Heart left ventricle (tissue), 16 donors: ENCODE results near the gene AARSD1. TPM values are rescaled to one million over a fixed set of nuclear protein-coding genes. Genes with fewer than 3 reads are reported as not detected.
"Not testable (repeated sequence)": the region's sequence is repeated elsewhere in the genome, so short reads cannot be mapped to it uniquely, and the experiment has no call there.

Experiments used
- ATAC-seq, 4 donors: fragments of 200-7000 bp; cut with Tn5 transposase; one replicate each; pipeline ENCODE4 v1.9.1; 2020 to 2022; ENCODE audit warnings: moderate library complexity in 4 of 4, mild to moderate bottlenecking in 3 of 4, moderate number of reproducible peaks in 1 of 4
- DNase-seq, 5 donors: peaks; one replicate each; pipeline ENCODE4 v3.0.0-alpha.2; 2020
- H3K27ac ChIP-seq, 12 donors: fragments of 200-600 bp; sonication (generic) in 4 of 12; one replicate each; pipeline versions ENCODE4 v1.5.0 to v1.8.0; 2016 to 2022; ENCODE audit warnings: mild to moderate bottlenecking in 2 of 12
- H3K27me3 ChIP-seq, 9 donors: fragments of 200-600 bp; sonication (generic) in 2 of 9; one replicate each; pipeline versions ENCODE4 v1.5.1 to v1.8.0; 2016 to 2022; ENCODE audit warnings: mild to moderate bottlenecking in 3 of 9
- H3K36me3 ChIP-seq, 9 donors: fragments of 200-600 bp; sonication (generic) in 2 of 9; one replicate each; pipeline versions ENCODE4 v1.5.0 to v1.8.0; 2018 to 2022; ENCODE audit warnings: mild to moderate bottlenecking in 2 of 9
- H3K4me1 ChIP-seq, 12 donors: fragments of 200-600 bp; sonication (generic) in 4 of 12; one replicate each; pipeline versions ENCODE4 v1.5.0 to v1.8.0; 2016 to 2022; ENCODE audit warnings: mild to moderate bottlenecking in 3 of 12
- H3K4me3 ChIP-seq, 12 donors: fragments of 200-600 bp; sonication (generic) in 4 of 12; one replicate each; pipeline versions ENCODE4 v1.5.0 to v1.8.0; 2017 to 2022; ENCODE audit warnings: mild to moderate bottlenecking in 9 of 12, moderate library complexity in 4 of 12
- H3K9me3 ChIP-seq, 12 donors: fragments of 200-600 bp; sonication (generic) in 4 of 12; one replicate each; pipeline versions ENCODE4 v1.5.0 to v1.8.0; 2016 to 2022; ENCODE audit warnings: mild to moderate bottlenecking in 1 of 12
- POLR2A ChIP-seq, 2 donors: fragments of 450-650 bp; IDR thresholded peaks; one replicate each; pipeline ENCODE4 v1.6.1; 2017; ENCODE audit warnings: antibody characterized with exemption in 2 of 2, mild to moderate bottlenecking in 2 of 2, moderate library complexity in 2 of 2
- WGBS, 4 donors: extraction: QIAGEN DNeasy Blood & Tissue Kit in 2 of 4; methylation state at CpG; one replicate each; pipeline versions ENCODE4 v1.1.5 to v1.1.7; 2013 to 2018; 5-methylcytosine and 5-hydroxymethylcytosine counted together
- intact Hi-C, 10 donors: fragments of 100-400 bp; cut with DNase I; formaldehyde crosslinking; loops; one replicate each; pipeline versions ENCODE4 v1.11.1 to v1.14.2; 2022
- polyA plus RNA-seq, 2 donors: library from polyadenylated mRNA; stranded (reverse); fragments of 200-250 nt; gene quantifications; one replicate each; pipeline ENCODE4 v1.2.3, GENCODE V29; 2013
- total RNA-seq, 9 donors: library from RNA; depleted of rRNA in 2 of 9; stranded (reverse); fragments of >200 nt in 2 of 9; fragmentation: NEBNext Ultra II Directional in 3 of 9; extraction: Animal tissue kit (Norgen Biotek cat#: 25700) in 3 of 9; gene quantifications; one replicate each; pipeline versions ENCODE4 v1.1.0 to v1.2.4, GENCODE V29; 2016 to 2023
- TF ChIP-seq, protein P1 (sequence below), 12 donors: fragments of 200-600 bp; sonication (generic) in 4 of 12; IDR thresholded peaks; one replicate each; pipeline versions ENCODE4 v1.5.0 to v1.8.0; 2018 to 2022; ENCODE audit warnings: antibody characterized with exemption in 12 of 12, mild to moderate bottlenecking in 5 of 12
- donor health status: ischemic (EF 13 %, LVEDD 7.1; RV severe dilation, severe dysfunction).
- donor health status: healthy with polysubstance abuse.
- donor health status: DM: no; HTN: yes; CAD: no.
- donor health status: DM: no; HTN: no; CAD: no.
- donor health status: ischemic (EF 25% LVEDD 6.9; RV normal size, moderate dysfunction).
- donor health status: ischemic (EF 25% LVEDD 5.7; RV mildly dilated, moderate dysfunction).
- donor health status: healthy.
- donor health status: DM: yes; HTN: yes; CAD: no.
- donor health status: ischemic (EF 35%, LVEDD 5.7; RV mildly dilated, moderate dysfunction).
- donor health status: nonischemic (EF 11% LVEDD 7.7; RV severe dilation, severe dysfunction).
- donor health status: DM: yes; HTN: yes; CAD: no.
- donor health status: PGD.
- donor health status: ischemic (EF 29% LVEDD 5.4; RV normal size, mild dysfunction).
- donor health status: nonischemic (EF 23%, LVEDD 6.1; RV moderate dilation, normal function).

Gene AARSD1
- total and polyA plus RNA-seq, 11 donors: 19.5 to 66.3 (median 27.0) TPM

DNA sequence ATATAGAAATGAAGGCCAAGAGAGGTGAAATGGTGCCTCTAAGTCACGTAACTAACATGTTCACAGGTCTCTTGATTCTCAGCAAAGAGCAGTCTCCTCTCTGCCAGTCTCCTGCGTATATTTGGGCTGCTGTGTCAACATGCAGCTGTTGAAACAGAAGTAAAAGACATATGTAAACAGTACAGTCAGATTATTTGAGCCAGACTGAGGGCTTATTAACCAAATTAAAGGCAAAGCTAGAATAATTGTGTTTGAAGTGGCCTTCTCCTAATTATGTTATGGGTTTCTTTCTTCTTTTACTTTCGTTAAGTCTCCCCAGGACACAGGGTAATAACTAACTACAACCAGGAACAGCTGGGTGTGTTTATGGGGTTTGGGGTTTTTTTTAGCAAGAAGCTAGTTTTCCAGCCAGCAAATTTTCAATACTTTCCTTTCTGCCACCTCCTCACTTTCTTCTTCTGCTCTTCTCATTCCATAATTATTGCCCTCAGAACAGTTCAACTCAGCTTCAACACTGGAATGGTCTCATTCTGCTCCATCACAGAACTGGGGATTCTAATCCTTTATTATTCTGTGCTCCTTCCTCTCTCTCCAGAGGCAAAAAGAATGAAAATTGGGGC, 45.2 kb downstream of the AARSD1 start:
- intact Hi-C loops: no loop called here
- Histone ChIP-seq H3K4me1 (peaks cover 0 to 38% (median 14%) of the 10 kb centered on the region in 12 donors), H3K36me3 (no peaks in the 10 kb centered on the region), H3K9me3 (no peaks in the 10 kb centered on the region), H3K27me3 (no peaks in the 10 kb centered on the region), H3K4me3 (no peak overlapping the region), H3K27ac (no peak overlapping the region)
- DNase-seq (no peak), ATAC-seq (no peak)
- 76 to 84% (median 78%) methylated on average over 3 of the region's 3 CpGs for WGBS, 4 donors
- TF ChIP-seq, protein P1, sequence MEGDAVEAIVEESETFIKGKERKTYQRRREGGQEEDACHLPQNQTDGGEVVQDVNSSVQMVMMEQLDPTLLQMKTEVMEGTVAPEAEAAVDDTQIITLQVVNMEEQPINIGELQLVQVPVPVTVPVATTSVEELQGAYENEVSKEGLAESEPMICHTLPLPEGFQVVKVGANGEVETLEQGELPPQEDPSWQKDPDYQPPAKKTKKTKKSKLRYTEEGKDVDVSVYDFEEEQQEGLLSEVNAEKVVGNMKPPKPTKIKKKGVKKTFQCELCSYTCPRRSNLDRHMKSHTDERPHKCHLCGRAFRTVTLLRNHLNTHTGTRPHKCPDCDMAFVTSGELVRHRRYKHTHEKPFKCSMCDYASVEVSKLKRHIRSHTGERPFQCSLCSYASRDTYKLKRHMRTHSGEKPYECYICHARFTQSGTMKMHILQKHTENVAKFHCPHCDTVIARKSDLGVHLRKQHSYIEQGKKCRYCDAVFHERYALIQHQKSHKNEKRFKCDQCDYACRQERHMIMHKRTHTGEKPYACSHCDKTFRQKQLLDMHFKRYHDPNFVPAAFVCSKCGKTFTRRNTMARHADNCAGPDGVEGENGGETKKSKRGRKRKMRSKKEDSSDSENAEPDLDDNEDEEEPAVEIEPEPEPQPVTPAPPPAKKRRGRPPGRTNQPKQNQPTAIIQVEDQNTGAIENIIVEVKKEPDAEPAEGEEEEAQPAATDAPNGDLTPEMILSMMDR (IDR thresholded peaks at IDR 0.05): no peak

DNA sequence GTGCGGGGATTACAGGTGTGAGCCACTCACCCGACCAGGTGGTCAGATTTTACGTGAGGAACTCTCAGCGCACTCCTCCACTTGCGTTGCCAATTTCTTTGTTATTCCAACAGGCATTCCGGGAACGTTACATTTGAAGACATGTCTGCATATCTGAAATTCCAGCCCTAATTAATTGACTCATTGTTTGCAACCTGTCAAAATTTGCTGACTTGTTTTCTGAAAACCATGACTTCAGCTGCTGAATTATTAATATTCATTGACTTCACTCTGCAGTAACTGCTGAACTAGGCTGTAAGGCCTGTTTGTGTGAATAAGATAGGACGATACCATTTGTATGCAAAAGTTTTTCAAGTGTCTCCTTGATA, 47.0 kb downstream of the AARSD1 start:
- Histone ChIP-seq H3K9me3 (no peaks in the 10 kb centered on the region), H3K27ac (no peak overlapping the region), H3K36me3 (no peaks in the 10 kb centered on the region), H3K4me1 (peaks cover 0 to 23% (median 5%) of the 10 kb centered on the region in 12 donors), H3K27me3 (no peaks in the 10 kb centered on the region), H3K4me3 (no peak overlapping the region)
- no peak for ATAC-seq
- intact Hi-C loops: no loop called here
- TF ChIP-seq, protein P1 (IDR thresholded peaks at IDR 0.05): no peak
- no peak for TF ChIP-seq POLR2A (IDR thresholded peaks at IDR 0.05)
- WGBS, 4 donors: 74 to 83% (median 76%) methylated on average over 8 of the region's 8 CpGs
- DNase-seq: no peak

DNA sequence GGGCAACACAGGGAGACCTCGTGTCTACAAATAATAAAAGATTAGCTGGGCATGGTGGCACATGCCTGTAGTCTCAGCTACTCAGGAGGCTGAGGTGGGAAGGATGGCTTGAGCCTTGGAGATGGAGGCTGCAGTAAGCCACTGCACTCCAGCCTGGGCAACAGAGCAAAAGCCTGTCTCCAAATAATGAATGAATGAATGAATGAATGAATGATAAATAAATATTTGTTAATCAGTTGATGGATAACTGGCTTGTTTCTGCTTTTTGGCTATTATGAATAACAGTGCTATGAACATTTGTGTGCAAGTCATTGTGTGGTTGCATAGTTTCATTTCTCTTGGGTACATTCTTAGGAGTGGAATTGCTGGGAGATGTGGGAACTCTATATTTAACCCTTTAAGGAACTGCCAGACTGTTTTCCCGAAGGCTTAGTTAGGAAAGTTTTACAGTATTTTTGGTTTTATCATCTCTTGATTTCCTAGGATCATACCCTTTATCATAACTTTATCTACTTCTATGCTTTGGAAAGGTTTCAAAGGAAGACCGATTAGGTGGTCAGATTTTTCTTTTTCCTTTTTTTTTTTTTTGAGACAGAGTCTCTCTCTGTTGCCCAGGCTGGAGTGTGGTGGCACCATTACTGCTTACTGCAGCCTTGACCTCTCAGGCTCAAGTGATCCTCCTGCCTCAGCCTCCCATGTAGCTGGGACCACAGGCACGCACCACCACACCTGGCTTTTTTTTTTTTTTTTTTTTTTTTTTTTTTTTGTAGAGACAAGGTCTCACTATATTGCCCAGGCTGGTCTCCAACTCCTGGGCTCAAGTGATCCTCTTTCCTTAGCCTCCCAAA, 47.6 kb downstream of the AARSD1 start:
- H3K4me1 ChIP-seq: peaks cover 0 to 17% (median 1%) of the 10 kb centered on the region in 12 donors
- H3K36me3 ChIP-seq, H3K9me3 ChIP-seq, intact Hi-C loops, DNase-seq, H3K27ac ChIP-seq, H3K4me3 ChIP-seq, ATAC-seq, H3K27me3 ChIP-seq: not testable (repeated sequence)
- 82 to 94% (median 89%) methylated on average over 4 of the region's 4 CpGs for whole genome bisulfite sequencing, 4 donors

DNA sequence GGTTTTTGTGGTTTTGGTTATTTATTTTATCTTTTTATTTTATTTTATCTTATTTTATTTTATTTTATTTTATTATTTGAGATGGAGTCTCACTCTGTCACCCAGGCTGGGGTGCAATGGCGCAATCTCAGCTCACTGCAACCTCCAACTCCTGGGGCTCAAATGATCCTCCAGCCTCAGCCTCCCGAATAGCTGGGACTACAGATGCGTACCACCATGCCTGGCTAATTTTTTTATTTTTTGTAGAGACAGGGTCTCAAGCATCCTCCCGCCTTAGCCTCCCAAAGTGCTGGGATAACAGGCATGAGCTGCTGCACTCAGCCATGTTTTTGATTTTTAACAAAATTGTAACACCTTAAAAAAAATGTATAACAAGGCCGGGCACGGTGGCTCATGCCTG, 49.0 kb downstream of the AARSD1 start:
- H3K4me3 ChIP-seq, H3K27me3 ChIP-seq, H3K9me3 ChIP-seq, H3K4me1 ChIP-seq, ATAC-seq, H3K27ac ChIP-seq, H3K36me3 ChIP-seq, intact Hi-C loops, DNase-seq: not testable (repeated sequence)
- WGBS, 4 donors: 96 to 99% (median 97%) methylated on average over 6 of the region's 6 CpGs

DNA sequence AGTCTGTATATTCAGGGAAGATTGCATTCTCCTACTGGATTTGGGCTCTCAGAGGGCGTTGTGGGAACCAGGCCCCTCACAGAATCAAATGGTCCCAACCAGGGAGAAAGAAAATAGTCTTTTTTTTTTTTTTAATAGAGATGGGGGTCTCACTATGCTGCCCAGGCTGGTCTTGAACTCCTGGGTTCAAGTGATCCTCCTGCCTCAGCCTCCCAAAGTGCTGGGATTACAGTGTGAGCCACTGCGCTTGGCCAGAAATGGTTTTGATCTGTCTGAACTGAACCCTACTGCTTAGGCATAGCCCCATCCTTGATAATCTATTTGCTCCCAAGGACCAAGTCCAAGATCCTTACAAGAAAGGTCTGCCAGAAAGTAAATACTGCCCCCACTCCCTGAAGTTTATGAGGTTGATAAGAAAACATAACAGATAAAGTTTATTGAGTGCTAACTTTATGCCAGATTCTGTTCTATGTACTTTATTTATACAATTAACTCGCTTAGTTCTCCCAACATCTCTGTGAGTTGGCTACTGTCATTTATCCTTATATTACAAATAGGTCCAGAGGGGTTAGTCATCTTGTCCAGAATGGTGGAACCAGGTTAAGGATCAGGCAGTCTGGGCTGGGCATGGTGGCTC, 50.2 kb downstream of the AARSD1 start:
- H3K9me3 ChIP-seq: no peaks in the 10 kb centered on the region
- peaks cover 0 to 1% (median 0%) of the 10 kb centered on the region in 12 donors for H3K4me1 ChIP-seq
- DNase-seq (no peak), ATAC-seq (no peak)
- H3K4me3 ChIP-seq: no peak overlapping the region
- WGBS, 4 donors: 89 to 95% (median 93%) methylated on average over 3 of the region's 3 CpGs
- no peaks in the 10 kb centered on the region for H3K27me3 ChIP-seq
- no peaks in the 10 kb centered on the region for H3K36me3 ChIP-seq
- intact Hi-C loops: no loop called here
- TF ChIP-seq POLR2A (IDR thresholded peaks at IDR 0.05): no peak
- TF ChIP-seq, protein P1 (IDR thresholded peaks at IDR 0.05): no peak
- no peak overlapping the region for H3K27ac ChIP-seq
